Sigmoid colon (tissue), 7 donors: ENCODE results near the gene SUPT20H. TPM values are rescaled to one million over a fixed set of nuclear protein-coding genes. Genes with fewer than 3 reads are reported as not detected.

ENCODE experiments used
- DNase-seq: peaks from one replicate; pipeline ENCODE4 v3.0.0-alpha.2; 2019
- H3K27ac ChIP-seq, 4 donors: fragments of 200-600 bp; sonication (generic); one replicate each; pipeline ENCODE4 v1.5.1; 2016 to 2019; ENCODE audit warnings: mild to moderate bottlenecking in 1 of 4
- H3K27me3 ChIP-seq, 3 donors: fragments of 200-600 bp; sonication (generic); one replicate each; pipeline ENCODE4 v1.5.1; 2019; ENCODE audit warnings: mild to moderate bottlenecking in 1 of 3
- H3K36me3 ChIP-seq, 4 donors: fragments of 200-600 bp; sonication (generic); one replicate each; pipeline ENCODE4 v1.5.1; 2016 to 2019
- H3K4me1 ChIP-seq, 4 donors: fragments of 200-600 bp; sonication (generic); one replicate each; pipeline ENCODE4 v1.5.1; 2017 to 2019
- H3K4me3 ChIP-seq, 4 donors: fragments of 200-600 bp; sonication (generic); one replicate each; pipeline ENCODE4 v1.5.1; 2017 to 2019; ENCODE audit warnings: mild to moderate bottlenecking in 2 of 4, moderate library complexity in 1 of 4
- H3K9me3 ChIP-seq, 4 donors: fragments of 200-600 bp in 3 of 4; sonication (generic) in 3 of 4; one replicate each; pipeline versions ENCODE4 v1.5.1 to v1.6.1; 2013 to 2019
- CTCF ChIP-seq, 4 experiments: fragments of 450-650 bp in 3 of 4; fragments of 200-600 bp in 1 of 4; IDR thresholded peaks; one replicate each; pipeline ENCODE4 v1.5.1; 2016 to 2019; ENCODE audit warnings: antibody characterized with exemption in 4 of 4, mild to moderate bottlenecking in 3 of 4, moderate library complexity in 2 of 4
- EP300 ChIP-seq, 4 donors: sonication (generic); formaldehyde crosslinking; IDR thresholded peaks; one replicate each; pipeline ENCODE4 v1.6.1; 2017; ENCODE audit warnings: antibody characterized with exemption in 4 of 4
- POLR2A ChIP-seq, 2 donors: fragments of 450-650 bp; IDR thresholded peaks; one replicate each; pipeline ENCODE4 v1.6.1; 2016; ENCODE audit warnings: antibody characterized with exemption in 2 of 2, mild to moderate bottlenecking in 2 of 2, moderate library complexity in 2 of 2
- POLR2AphosphoS5 ChIP-seq, 4 donors: sonication (generic); formaldehyde crosslinking; IDR thresholded peaks; one replicate each; pipeline ENCODE4 v1.6.1; 2017; ENCODE audit warnings: antibody characterized with exemption in 4 of 4
- WGBS, 2 donors: extraction: QIAGEN DNeasy Blood & Tissue Kit; methylation state at CpG; one replicate each; pipeline ENCODE4 v1.1.7; 2013; 5-methylcytosine and 5-hydroxymethylcytosine counted together
- intact Hi-C: fragments of 100-400 bp; cut with DNase I; formaldehyde crosslinking; loops from one replicate; pipeline ENCODE4 v1.15.1; 2023
- polyA plus RNA-seq, 3 donors: library from polyadenylated mRNA; stranded (reverse); fragments of 200-250 nt; gene quantifications; one replicate each; pipeline ENCODE4 v1.2.3, GENCODE V29; 2013
- total RNA-seq, 4 donors: library from RNA; depleted of rRNA; stranded (reverse); fragments of >200 nt; gene quantifications; one replicate each; pipeline ENCODE4 v1.1.0, GENCODE V29; 2016
- donor health status: healthy with polysubstance abuse.
- donor health status: Bipolar disorder and iron deficiency.
- donor health status: healthy.

The SUPT20H gene
- total and polyA plus RNA-seq, 7 donors: 14.3 to 55.8 (median 41.8) TPM

DNA sequence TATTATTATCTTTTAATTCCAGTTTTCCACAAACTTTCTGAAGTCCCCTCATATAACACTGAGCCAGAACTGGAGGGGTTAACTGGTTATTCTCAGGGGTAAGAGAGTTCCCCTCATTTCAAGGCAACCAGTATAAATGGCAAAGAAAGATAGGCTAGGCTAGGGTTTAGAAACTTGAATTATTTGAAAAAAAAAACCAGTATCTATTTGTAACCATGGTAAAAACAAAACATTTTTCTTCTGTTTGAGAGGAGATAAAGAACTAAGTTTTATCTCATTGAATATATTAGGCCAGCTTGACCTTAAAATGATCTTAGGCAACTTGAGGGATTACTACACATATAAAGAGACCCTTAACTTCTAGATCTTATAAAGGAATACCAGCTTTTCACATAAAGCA is 19.6 kb downstream of the SUPT20H start:
- TF ChIP-seq EP300 (IDR thresholded peaks at IDR 0.05) (no peak), POLR2AphosphoS5 (IDR thresholded peaks at IDR 0.05) (no peak), POLR2A (IDR thresholded peaks at IDR 0.05) (no peak), CTCF (IDR thresholded peaks at IDR 0.05) (no peak)
- Histone ChIP-seq H3K4me1 (no peaks in the 10 kb centered on the region), H3K4me3 (no peak overlapping the region), H3K36me3 (peaks cover 0 to 86% (median 35%) of the 10 kb centered on the region in 4 donors), H3K27me3 (no peaks in the 10 kb centered on the region), H3K27ac (no peak overlapping the region), H3K9me3 (no peaks in the 10 kb centered on the region)
- intact Hi-C loops: no loop called here
- no peak for DNase-seq

GRCh38 chr13:37037241-37037640 is 22.2 kb downstream of the SUPT20H start:
- WGBS, 2 donors: 21 to 73% methylated on average over 3 of the region's 3 CpGs
- peaks cover 3 to 91% (median 42%) of the 10 kb centered on the region in 4 donors for H3K36me3 ChIP-seq
- no peak for DNase-seq
- no peaks in the 10 kb centered on the region for H3K9me3 ChIP-seq
- no peaks in the 10 kb centered on the region for H3K27me3 ChIP-seq
- no peaks in the 10 kb centered on the region for H3K4me1 ChIP-seq
- TF ChIP-seq POLR2AphosphoS5 (IDR thresholded peaks at IDR 0.05): no peak
- no peak overlapping the region for H3K4me3 ChIP-seq
- no peak overlapping the region for H3K27ac ChIP-seq
- intact Hi-C loops: no loop called here

DNA sequence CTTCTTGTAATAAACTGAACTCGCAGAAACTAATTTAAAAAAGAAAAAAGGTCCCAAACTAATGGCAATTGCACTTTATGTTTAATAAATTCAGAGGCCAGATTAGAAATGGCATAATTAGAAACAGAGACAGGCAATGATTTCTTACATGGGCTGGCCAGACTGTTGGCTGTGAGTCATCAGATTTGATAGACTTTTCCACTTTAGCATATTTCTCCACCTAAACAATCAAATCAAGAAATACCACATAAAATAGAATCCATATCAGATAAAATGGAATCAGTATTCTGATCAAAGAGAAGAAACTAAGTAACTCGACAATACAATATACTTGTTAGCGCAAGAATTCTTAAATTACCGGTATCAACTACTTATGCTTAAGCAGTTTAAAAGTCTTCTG is 29.9 kb downstream of the SUPT20H start:
- Histone ChIP-seq H3K4me3 (no peak overlapping the region), H3K27ac (no peak overlapping the region), H3K4me1 (no peaks in the 10 kb centered on the region), H3K27me3 (no peaks in the 10 kb centered on the region), H3K36me3 (peaks cover 9 to 100% (median 43%) of the 10 kb centered on the region in 4 donors), H3K9me3 (no peaks in the 10 kb centered on the region)
- intact Hi-C loops: no loop called here
- WGBS, 2 donors: 95% methylated on average over 4 of the region's 4 CpGs
- TF ChIP-seq EP300 (IDR thresholded peaks at IDR 0.05): no peak
- DNase-seq: no peak

GRCh38 chr13:37027639-37028038 is 31.8 kb downstream of the SUPT20H start:
- 33 to 69% methylated on average over 2 of the region's 2 CpGs for WGBS, 2 donors
- no peaks in the 10 kb centered on the region for H3K27me3 ChIP-seq
- intact Hi-C loops: no loop called here
- H3K4me3 ChIP-seq: no peak overlapping the region
- H3K27ac ChIP-seq: no peak overlapping the region
- H3K4me1 ChIP-seq: no peaks in the 10 kb centered on the region
- TF ChIP-seq POLR2A (IDR thresholded peaks at IDR 0.05) (no peak), CTCF (IDR thresholded peaks at IDR 0.05) (no peak), EP300 (IDR thresholded peaks at IDR 0.05) (no peak), POLR2AphosphoS5 (IDR thresholded peaks at IDR 0.05) (no peak)
- DNase-seq: no peak
- H3K36me3 ChIP-seq: peaks cover 9 to 100% (median 40%) of the 10 kb centered on the region in 4 donors
- H3K9me3 ChIP-seq: no peaks in the 10 kb centered on the region

GRCh38 chr13:37026771-37027170 is 32.7 kb downstream of the SUPT20H start:
- TF ChIP-seq CTCF (IDR thresholded peaks at IDR 0.05) (no peak), POLR2AphosphoS5 (IDR thresholded peaks at IDR 0.05) (no peak), EP300 (IDR thresholded peaks at IDR 0.05) (no peak), POLR2A (IDR thresholded peaks at IDR 0.05) (no peak)
- Histone ChIP-seq H3K27ac (no peak overlapping the region), H3K4me3 (no peak overlapping the region), H3K36me3 (peaks cover 6 to 100% (median 42%) of the 10 kb centered on the region in 4 donors), H3K4me1 (no peaks in the 10 kb centered on the region), H3K27me3 (no peaks in the 10 kb centered on the region), H3K9me3 (no peaks in the 10 kb centered on the region)
- intact Hi-C loops: no loop called here
- DNase-seq: no peak
- WGBS, 2 donors: 93 to 94% methylated on average over 1 of the region's 1 CpG

- no peaks in the 10 kb centered on the region for H3K9me3 ChIP-seq
- TF ChIP-seq CTCF (IDR thresholded peaks at IDR 0.05) (no peak), EP300 (IDR thresholded peaks at IDR 0.05) (no peak), POLR2AphosphoS5 (IDR thresholded peaks at IDR 0.05) (no peak), POLR2A (IDR thresholded peaks at IDR 0.05) (no peak)
- no peaks in the 10 kb centered on the region for H3K27me3 ChIP-seq
- no peaks in the 10 kb centered on the region for H3K4me1 ChIP-seq
- H3K36me3 ChIP-seq: peaks cover 7 to 99% (median 42%) of the 10 kb centered on the region in 4 donors
- H3K4me3 ChIP-seq: no peak overlapping the region
- no peak for DNase-seq
- 84 to 91% methylated on average over 1 of the region's 1 CpG for WGBS, 2 donors
- intact Hi-C loops: no loop called here
- H3K27ac ChIP-seq: no peak overlapping the region
Measured at GRCh38 chr13:37023871-37024270, 35.6 kb downstream of the SUPT20H start.
